Measurements from ENCODE around the gene KCNS3.

The KCNS3 gene

DNA sequence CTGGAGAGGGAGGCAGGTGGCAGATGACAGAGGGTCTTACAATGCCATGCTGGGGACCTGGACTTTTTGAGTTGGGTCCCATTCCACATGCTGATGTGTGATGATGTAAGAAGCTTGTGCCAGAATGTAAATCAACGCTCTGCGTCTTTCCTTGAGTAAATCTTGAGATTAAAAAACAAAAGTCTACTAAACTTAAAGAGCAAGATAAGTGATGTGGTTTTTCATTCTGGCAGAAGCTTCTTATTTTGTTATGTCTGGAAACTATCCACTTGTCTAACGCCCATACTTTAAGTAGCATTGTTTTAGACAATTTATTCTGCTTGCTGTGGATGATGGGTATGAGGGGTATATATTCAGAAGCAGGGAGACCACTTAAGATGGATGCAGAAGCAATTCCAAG is 94.5 kb downstream of the KCNS3 start:
- DNase-seq: no peak
- Mint-ChIP-seq H3K9me3 (no peaks in the 10 kb centered on the region), H3K27me3 (no peaks in the 10 kb centered on the region), H3K27ac (no peak overlapping the region), H3K36me3 (no peaks in the 10 kb centered on the region), H3K4me1 (no peaks in the 10 kb centered on the region), H3K4me3 (no peak overlapping the region)
- CTCF ChIA-PET: no interaction called here

DNA sequence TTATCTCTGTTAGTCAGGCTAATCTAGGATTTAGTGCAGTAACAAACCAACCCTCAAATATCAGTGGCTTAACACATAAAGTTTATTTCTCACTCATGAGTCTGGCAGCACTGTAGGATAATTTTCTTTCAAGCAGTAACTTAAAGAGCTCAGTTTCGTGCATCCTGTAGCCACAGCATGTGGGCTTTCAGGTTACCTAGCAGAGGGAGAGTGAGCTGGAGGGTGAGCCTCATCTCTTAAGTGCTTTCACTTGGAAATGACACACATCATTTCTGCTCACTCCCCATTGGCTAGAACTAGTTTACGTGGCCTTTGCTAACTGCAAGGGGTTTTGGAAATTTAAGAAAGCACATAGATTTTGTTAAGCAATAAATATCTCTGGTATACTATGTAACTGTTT is 96.9 kb downstream of the KCNS3 start:
- no peak for DNase-seq
- CTCF ChIA-PET: no interaction called here
- no peak overlapping the region for H3K27ac Mint-ChIP-seq
- H3K36me3 Mint-ChIP-seq: no peaks in the 10 kb centered on the region
- no peaks in the 10 kb centered on the region for H3K4me1 Mint-ChIP-seq
- no peak overlapping the region for H3K4me3 Mint-ChIP-seq
- H3K9me3 Mint-ChIP-seq: no peaks in the 10 kb centered on the region
- no peaks in the 10 kb centered on the region for H3K27me3 Mint-ChIP-seq

DNA sequence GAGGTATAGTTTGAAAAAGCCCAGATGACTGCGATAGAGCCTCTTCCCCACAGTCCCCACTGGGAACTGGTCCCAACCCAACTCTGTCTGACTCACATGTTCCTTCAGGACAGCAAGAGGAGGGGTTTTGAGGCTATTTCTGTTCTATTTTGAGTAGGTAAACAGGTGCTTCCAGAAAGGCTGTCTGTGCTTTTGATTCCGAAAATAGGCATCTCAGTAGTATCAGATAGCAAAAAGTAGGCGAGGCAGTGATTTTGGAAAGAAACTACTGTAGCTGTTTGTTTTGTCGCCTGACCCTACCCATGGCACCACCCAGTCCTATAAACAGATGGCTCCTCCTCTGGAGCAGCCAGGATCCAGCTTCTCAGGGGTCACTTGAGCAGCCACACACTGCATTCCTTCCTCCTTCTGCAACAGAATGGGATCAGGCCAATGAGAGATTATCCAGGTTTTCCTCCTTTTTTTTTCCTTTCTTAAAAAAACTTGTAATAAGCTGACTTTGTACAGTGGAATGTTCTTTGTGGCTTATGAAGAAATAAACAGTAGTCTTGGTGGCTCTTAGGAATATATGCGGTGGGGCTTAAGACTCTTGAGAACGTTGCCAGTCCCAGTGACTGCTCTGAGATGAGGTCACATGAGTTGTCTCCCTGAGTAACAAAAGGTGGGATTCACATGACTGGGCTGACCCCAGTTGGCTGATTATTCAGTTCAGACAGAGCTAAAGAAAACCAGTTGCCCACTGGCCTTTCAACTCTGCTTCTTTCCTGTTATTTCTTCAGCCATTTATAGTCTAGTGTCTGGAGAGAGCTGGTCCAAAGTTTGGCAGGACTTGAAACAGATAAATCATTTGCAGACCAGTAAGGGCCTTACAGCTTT is 98.6 kb downstream of the KCNS3 start:
- H3K36me3 Mint-ChIP-seq: no peaks in the 10 kb centered on the region
- CTCF ChIA-PET: no interaction called here
- no peak for DNase-seq

DNA sequence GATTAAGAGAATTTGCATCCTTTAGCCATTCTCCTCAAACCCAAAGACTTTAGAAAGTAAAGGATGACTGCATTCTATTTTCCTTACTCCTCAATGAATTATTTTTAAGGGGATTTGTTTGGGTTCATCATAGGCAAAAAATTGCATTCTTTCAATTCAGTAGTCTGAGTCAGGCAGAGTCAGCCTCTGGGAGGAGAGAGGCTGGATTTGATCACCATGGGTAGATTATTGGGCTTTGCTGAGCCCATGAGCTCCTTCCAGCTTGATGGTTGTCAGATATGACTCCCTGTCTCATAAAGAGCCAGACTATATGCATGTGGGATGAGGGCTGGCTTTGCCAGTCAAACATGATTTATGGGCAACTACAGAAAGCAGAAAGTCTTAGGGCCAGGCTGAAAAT is 101.2 kb downstream of the KCNS3 start:
- CTCF ChIA-PET: no interaction called here
- H3K27ac Mint-ChIP-seq: no peak overlapping the region
- DNase-seq: no peak
- H3K9me3 Mint-ChIP-seq: no peaks in the 10 kb centered on the region
- no peaks in the 10 kb centered on the region for H3K4me1 Mint-ChIP-seq
- no peak overlapping the region for H3K4me3 Mint-ChIP-seq
- H3K27me3 Mint-ChIP-seq: no peaks in the 10 kb centered on the region
- no peaks in the 10 kb centered on the region for H3K36me3 Mint-ChIP-seq

More for the DNA sequence above, 98.6 kb downstream of the KCNS3 start:
- H3K9me3 Mint-ChIP-seq: no peaks in the 10 kb centered on the region
- H3K27me3 Mint-ChIP-seq: no peaks in the 10 kb centered on the region
- H3K27ac Mint-ChIP-seq: no peak overlapping the region
- H3K4me1 Mint-ChIP-seq: no peaks in the 10 kb centered on the region
- H3K4me3 Mint-ChIP-seq: no peak overlapping the region

DNA sequence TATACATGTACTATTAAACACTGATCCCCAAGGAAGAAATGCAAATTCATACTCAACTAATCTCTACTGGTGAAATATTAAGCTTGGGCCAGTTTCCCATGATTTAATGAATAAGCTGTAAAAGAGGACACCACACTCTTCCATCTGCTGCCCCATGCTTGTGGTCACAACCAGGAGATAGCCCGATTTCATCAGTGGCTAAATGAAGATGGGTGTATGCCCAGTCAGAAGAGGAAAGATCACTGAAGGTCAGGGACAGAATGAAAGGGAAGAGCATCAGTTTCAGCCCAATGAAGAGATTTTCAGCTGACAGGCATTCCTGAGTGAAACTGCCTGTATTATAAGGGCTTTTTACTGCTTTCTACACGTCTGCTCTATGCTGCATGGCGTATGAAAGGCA is 103.5 kb downstream of the KCNS3 start:
- CTCF ChIA-PET: no interaction called here
- H3K27ac Mint-ChIP-seq: no peak overlapping the region

More for the DNA sequence above, 103.5 kb downstream of the KCNS3 start:
- DNase-seq: no peak
- Mint-ChIP-seq H3K36me3 (no peaks in the 10 kb centered on the region), H3K9me3 (no peaks in the 10 kb centered on the region), H3K4me3 (no peak overlapping the region), H3K4me1 (no peaks in the 10 kb centered on the region), H3K27me3 (no peaks in the 10 kb centered on the region)

Data from activated naive CD4-positive, alpha-beta T cell treated with anti-CD3 and anti-CD28 coated beads, Interleukin-2, amount 10 ng/mL, durations not matched to agents 7 days and 5 days (primary cell).